Measurements from ENCODE around the gene ARPC5. TPM values are rescaled to one million over a fixed set of nuclear protein-coding genes. Genes with fewer than 3 reads are reported as not detected.
A peak's percentile ranks its signal among the peaks of the same experiment; 100 is the strongest.
"Not testable (repeated sequence)": the region's sequence is repeated elsewhere in the genome, so short reads cannot be mapped to it uniquely, and the experiment has no call there.

ARPC5 gene
- polyA plus RNA-seq (2011; rRNA removed), result 251 and 293 TPM in 2 replicates
- polyA minus RNA-seq (2011; rRNA and poly(A)+ RNA removed), result 163 and 167 TPM in 2 replicates

DNA sequence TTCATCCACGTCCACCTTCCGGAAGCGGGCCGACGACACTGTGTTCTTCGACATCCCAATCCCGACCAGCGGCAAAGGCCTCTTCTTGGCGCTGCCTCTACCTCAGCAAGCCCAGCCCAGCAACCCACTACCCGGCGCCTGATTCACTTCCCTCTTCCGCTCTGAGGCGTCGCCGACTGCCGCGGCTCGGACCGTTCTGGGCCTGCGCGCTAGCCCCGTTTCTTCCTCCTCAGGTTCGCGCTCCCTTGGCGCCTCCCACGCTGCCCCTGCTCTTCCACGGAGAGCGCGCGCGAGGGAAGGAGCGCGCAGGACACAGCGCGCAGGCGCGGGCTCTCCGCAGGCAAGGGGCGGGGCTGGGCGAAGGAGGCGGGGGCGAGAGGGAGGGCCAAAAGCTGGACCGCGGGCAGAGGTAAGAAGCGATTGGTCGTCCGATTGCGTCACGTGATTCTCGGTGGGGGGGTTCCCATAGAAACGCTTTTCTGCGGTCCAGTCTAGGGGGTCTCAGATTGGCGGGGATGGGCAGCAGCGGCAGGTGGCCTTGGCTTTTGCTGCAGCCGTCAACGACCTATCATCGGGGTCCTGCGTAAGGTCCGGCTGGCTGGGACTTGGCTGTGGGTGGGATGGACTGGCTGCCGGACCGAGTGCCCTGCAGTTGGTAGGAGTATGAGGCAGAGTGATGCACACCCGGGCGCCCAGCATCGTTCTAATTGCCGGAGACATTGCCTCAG is at the start of gene ARPC5:
Gene ARPC5 (minus strand): TSS at position 178 of the 728 bp plus-strand sequence. CDS start 124 bp downstream, at position 54.
- ChIA-PET CTCF (interaction anchor here (0.7 kb wide), 1 partner anchor 9 kb away, joined by 5 read pairs; no protein-coding TSS in a partner anchor), POLR2A (interaction anchor here (0.6 to 1.2 kb wide), 3 partner anchors 10 to 280 kb away, joined by 3 read pairs; partner anchors contain the start of gene RGL1)
- Histone ChIP-seq H3K9me3 (ENCODE audit: control insufficient read depth, insufficient read depth, low read length) (no peaks in the 10 kb centered on the region), H3K4me3 (ENCODE audit: low read depth, low read length) (peak within 1 kb of the TSS; percentile 89), H3K27me3 (ENCODE audit: control insufficient read depth, insufficient read depth, low read length) (no peaks in the 10 kb centered on the region), H3K27ac (ENCODE audit: low read depth, low read length) (peak within 1 kb of the TSS; percentile 89)
- TF ChIP-seq, protein P1, sequence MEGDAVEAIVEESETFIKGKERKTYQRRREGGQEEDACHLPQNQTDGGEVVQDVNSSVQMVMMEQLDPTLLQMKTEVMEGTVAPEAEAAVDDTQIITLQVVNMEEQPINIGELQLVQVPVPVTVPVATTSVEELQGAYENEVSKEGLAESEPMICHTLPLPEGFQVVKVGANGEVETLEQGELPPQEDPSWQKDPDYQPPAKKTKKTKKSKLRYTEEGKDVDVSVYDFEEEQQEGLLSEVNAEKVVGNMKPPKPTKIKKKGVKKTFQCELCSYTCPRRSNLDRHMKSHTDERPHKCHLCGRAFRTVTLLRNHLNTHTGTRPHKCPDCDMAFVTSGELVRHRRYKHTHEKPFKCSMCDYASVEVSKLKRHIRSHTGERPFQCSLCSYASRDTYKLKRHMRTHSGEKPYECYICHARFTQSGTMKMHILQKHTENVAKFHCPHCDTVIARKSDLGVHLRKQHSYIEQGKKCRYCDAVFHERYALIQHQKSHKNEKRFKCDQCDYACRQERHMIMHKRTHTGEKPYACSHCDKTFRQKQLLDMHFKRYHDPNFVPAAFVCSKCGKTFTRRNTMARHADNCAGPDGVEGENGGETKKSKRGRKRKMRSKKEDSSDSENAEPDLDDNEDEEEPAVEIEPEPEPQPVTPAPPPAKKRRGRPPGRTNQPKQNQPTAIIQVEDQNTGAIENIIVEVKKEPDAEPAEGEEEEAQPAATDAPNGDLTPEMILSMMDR (IDR thresholded peaks at IDR 0.05; ENCODE audit: low read depth, low read length), result no peak
- peak; percentile 98 for DNase-seq (ENCODE audit: low read depth, low spot score)

DNA sequence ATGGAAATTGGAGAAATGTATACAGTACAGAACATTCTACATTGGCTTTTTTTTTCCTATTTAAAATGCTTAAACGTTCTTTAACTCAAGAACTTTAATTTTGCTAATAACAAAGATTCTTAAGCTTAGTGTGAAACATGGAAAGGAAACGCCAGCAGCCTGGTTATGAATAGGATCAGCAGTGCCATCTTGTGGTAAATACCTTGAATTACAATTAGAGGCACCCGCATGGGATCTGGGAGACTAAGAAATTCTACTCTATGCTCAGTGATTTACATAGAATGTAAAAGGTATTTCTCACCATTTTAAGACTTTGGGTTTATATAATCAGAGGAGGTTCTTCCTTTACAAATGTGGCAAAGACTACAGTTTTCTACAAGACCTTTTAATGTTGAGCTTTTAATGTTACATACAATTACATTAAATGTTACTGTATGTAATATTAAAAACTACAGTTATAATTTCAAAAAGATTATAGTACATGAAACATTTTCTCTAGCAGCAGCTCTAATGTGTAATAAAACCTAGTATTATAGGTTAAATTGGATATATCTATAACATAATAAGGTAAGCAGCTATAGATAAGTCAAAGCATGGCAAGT is 49.6 kb upstream of the ARPC5 start:
- no peak overlapping the region for H3K27ac ChIP-seq (ENCODE audit: low read depth, low read length)
- no peaks in the 10 kb centered on the region for H3K9me3 ChIP-seq (ENCODE audit: control insufficient read depth, insufficient read depth, low read length)
- ChIA-PET CTCF (interaction anchor here (0.5 to 4.5 kb wide), 64 partner anchors 10 to 978 kb away, joined by 3 to 126 read pairs (median 4); partner anchors contain the start of gene APOBEC4), POLR2A (interaction anchor here (0.6 kb wide), 1 partner anchor 339 kb away, joined by 7 read pairs; no protein-coding TSS in a partner anchor)
- DNase-seq (ENCODE audit: low read depth, low spot score), result no peak
- TF ChIP-seq, protein P1 (IDR thresholded peaks at IDR 0.05; ENCODE audit: low read depth, low read length), result peak; percentile 71
- H3K27me3 ChIP-seq (ENCODE audit: control insufficient read depth, insufficient read depth, low read length), result no peaks in the 10 kb centered on the region
- H3K4me3 ChIP-seq (ENCODE audit: low read depth, low read length), result no peak overlapping the region

GRCh38 chr1:183679363-183679762 is 43.8 kb upstream of the ARPC5 start:
- POLR2A ChIA-PET; H3K27ac ChIP-seq (ENCODE audit: low read depth, low read length); DNase-seq (ENCODE audit: low read depth, low spot score); H3K4me3 ChIP-seq (ENCODE audit: low read depth, low read length); H3K27me3 ChIP-seq (ENCODE audit: control insufficient read depth, insufficient read depth, low read length); CTCF ChIA-PET; H3K9me3 ChIP-seq (ENCODE audit: control insufficient read depth, insufficient read depth, low read length): not testable (repeated sequence)

- TF ChIP-seq, protein P1 (IDR thresholded peaks at IDR 0.05; ENCODE audit: low read depth, low read length), result no peak
- H3K27me3 ChIP-seq (ENCODE audit: control insufficient read depth, insufficient read depth, low read length), result no peaks in the 10 kb centered on the region
- no peaks in the 10 kb centered on the region for H3K9me3 ChIP-seq (ENCODE audit: control insufficient read depth, insufficient read depth, low read length)
- ChIA-PET CTCF (interaction anchor here (3.7 kb wide), 1 partner anchor 23 kb away, joined by 14 read pairs; no protein-coding TSS in a partner anchor), POLR2A (no interaction called here)
- DNase-seq (ENCODE audit: low read depth, low spot score), result no peak
- no peak overlapping the region for H3K27ac ChIP-seq (ENCODE audit: low read depth, low read length)
- no peak overlapping the region for H3K4me3 ChIP-seq (ENCODE audit: low read depth, low read length)
These were observed 43.2 kb upstream of the ARPC5 start for GRCh38 chr1:183678819-183679218.

DNA sequence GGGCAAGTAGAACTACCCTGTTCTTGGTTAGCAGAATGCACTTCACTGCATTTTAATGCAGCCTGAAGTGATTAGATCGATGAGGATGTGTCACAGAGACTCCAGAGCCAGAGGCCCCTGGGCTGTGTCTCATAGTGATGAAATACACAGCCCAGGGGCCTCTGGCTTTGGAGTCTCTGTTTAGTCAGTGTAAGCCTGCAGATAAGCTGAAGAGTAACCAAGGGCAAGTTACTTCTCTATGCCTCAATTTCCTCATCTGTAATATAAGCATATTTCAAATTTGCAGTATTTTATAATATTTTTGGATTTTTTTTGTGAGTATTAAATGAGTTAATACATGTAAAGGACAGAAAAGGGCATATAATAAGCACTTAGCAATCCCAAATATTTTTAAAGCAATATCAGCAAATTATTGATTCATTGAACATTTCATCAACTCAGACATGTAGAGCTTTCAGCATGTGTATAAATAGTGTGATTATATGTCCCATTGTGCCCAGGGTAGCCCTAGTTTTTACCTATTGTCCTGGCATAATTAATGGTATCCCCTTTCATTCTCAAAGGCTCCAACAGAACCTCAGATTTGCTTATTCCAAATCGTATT is 41.1 kb upstream of the ARPC5 start:
- no peak for DNase-seq (ENCODE audit: low read depth, low spot score)
- H3K27ac ChIP-seq (ENCODE audit: low read depth, low read length), result no peak overlapping the region
- no peak overlapping the region for H3K4me3 ChIP-seq (ENCODE audit: low read depth, low read length)
- H3K9me3 ChIP-seq (ENCODE audit: control insufficient read depth, insufficient read depth, low read length), result no peaks in the 10 kb centered on the region
- TF ChIP-seq, protein P1 (IDR thresholded peaks at IDR 0.05; ENCODE audit: low read depth, low read length), result no peak
- POLR2A ChIA-PET, result interaction anchor here (0.6 kb wide), 1 partner anchor 169 kb away, joined by 3 read pairs; no protein-coding TSS in a partner anchor
- CTCF ChIA-PET, result interaction anchor here (1.6 to 5.0 kb wide), 3 partner anchors 8 to 239 kb away, joined by 5 to 38 read pairs (median 14); no protein-coding TSS in a partner anchor
- no peaks in the 10 kb centered on the region for H3K27me3 ChIP-seq (ENCODE audit: control insufficient read depth, insufficient read depth, low read length)
